CD14-positive monocyte (primary cell): ENCODE results near the gene SMIM28. TPM values are rescaled to one million over a fixed set of nuclear protein-coding genes. Genes with fewer than 3 reads are reported as not detected.

Experiments
- DNase-seq, 3 donors: peaks; one replicate each; pipeline ENCODE4 v3.0.0-alpha.2; 2011 to 2022
- H2AFZ ChIP-seq: 2 replicates; pipeline ENCODE4 v1.6.0; 2012; ENCODE audit warnings: mild to moderate bottlenecking, low read depth, low read length, inconsistent platforms; ENCODE audit not compliant: insufficient read depth, poor library complexity, severe bottlenecking
- H3K27ac ChIP-seq, 2 donors: 1 replicate in 1 of 2; 2 replicates in 1 of 2; pipeline ENCODE4 v1.5.1; 2012 to 2013; ENCODE audit warnings: low read length in 2 of 2, control low read depth in 1 of 2, inconsistent platforms in 1 of 2, low read depth in 1 of 2, mild to moderate bottlenecking in 1 of 2
- H3K27me3 ChIP-seq, 2 donors: one replicate each; pipeline versions ENCODE4 v1.6.0 to v1.6.1; 2011 to 2013; ENCODE audit warnings: low read length in 2 of 2; ENCODE audit not compliant: control insufficient read depth in 2 of 2, insufficient read depth in 2 of 2
- H3K36me3 ChIP-seq, 2 donors: replicated peaks in 1 of 2; 1 replicate in 1 of 2; 2 replicates in 1 of 2; pipeline versions ENCODE4 v1.5.1 to v1.6.1; 2012 to 2013; ENCODE audit warnings: low read length in 2 of 2, control low read depth in 1 of 2, inconsistent platforms in 1 of 2, mild to moderate bottlenecking in 1 of 2; ENCODE audit not compliant: insufficient read depth in 2 of 2, control insufficient read depth in 1 of 2
- H3K4me1 ChIP-seq, 2 donors: 1 replicate in 1 of 2; 2 replicates in 1 of 2; pipeline versions ENCODE4 v1.5.1 to v1.6.1; 2012 to 2013; ENCODE audit warnings: low read length in 2 of 2, control low read depth in 1 of 2, inconsistent platforms in 1 of 2, mild to moderate bottlenecking in 1 of 2, moderate library complexity in 1 of 2; ENCODE audit not compliant: insufficient read depth in 2 of 2, control insufficient read depth in 1 of 2
- H3K4me2 ChIP-seq: replicated peaks from 2 replicates; pipeline ENCODE3; 2012; ENCODE audit warnings: low read length, moderate library complexity, mild to moderate bottlenecking; ENCODE audit not compliant: poor library complexity, severe bottlenecking; ENCODE audit errors: extremely low read depth
- H3K4me3 ChIP-seq, 3 experiments: fragments of 200-600 bp in 1 of 3; sonication (generic) in 1 of 3; replicated peaks in 1 of 3; 1 replicate in 2 of 3; 2 replicates in 1 of 3; pipeline ENCODE4 v1.5.1; 2011 to 2013; ENCODE audit warnings: low read length in 3 of 3, mild to moderate bottlenecking in 3 of 3, control low read depth in 2 of 3, low read depth in 2 of 3, inconsistent platforms in 1 of 3, moderate library complexity in 1 of 3
- H3K79me2 ChIP-seq: 2 replicates; pipeline ENCODE4 v1.6.0; 2012; ENCODE audit warnings: mild to moderate bottlenecking, control low read depth, inconsistent platforms, low read length, moderate library complexity; ENCODE audit not compliant: insufficient read depth
- H3K9ac ChIP-seq: 2 replicates; pipeline ENCODE4 v1.6.0; 2017; ENCODE audit warnings: low read length, mild to moderate bottlenecking; ENCODE audit not compliant: insufficient read depth, poor library complexity, severe bottlenecking
- H3K9me3 ChIP-seq, 2 donors: replicated peaks in 1 of 2; 1 replicate in 1 of 2; 2 replicates in 1 of 2; pipeline versions ENCODE4 v1.5.1 to v1.6.1; 2012 to 2013; ENCODE audit warnings: low read length in 2 of 2, control low read depth in 1 of 2; ENCODE audit not compliant: control insufficient read depth in 1 of 2, insufficient read depth in 1 of 2
- H4K20me1 ChIP-seq: 2 replicates; pipeline ENCODE4 v1.6.0; 2012; ENCODE audit warnings: mild to moderate bottlenecking, low read length, control low read depth, moderate library complexity; ENCODE audit not compliant: insufficient read depth
- H3K27ac Mint-ChIP-seq, 7 donors: one replicate each; pipeline ENCODE4 v1.8.0; 2020; ENCODE audit warnings: mild to moderate bottlenecking in 7 of 7, mixed read lengths in 7 of 7, moderate library complexity in 6 of 7, inconsistent platforms in 2 of 7
- H3K27me3 Mint-ChIP-seq, 3 donors: one replicate each; pipeline ENCODE4 v1.8.0; 2021 to 2022; ENCODE audit warnings: low read depth in 3 of 3, mild to moderate bottlenecking in 3 of 3, mixed read lengths in 3 of 3, moderate library complexity in 3 of 3, inconsistent platforms in 1 of 3
- H3K36me3 Mint-ChIP-seq, 2 donors: one replicate each; pipeline ENCODE4 v1.8.0; 2020; ENCODE audit warnings: mixed read lengths in 2 of 2, inconsistent platforms in 1 of 2, mild to moderate bottlenecking in 1 of 2
- H3K4me1 Mint-ChIP-seq: one replicate; pipeline ENCODE4 v1.8.0; 2020; ENCODE audit warnings: mild to moderate bottlenecking, mixed read lengths
- H3K4me3 Mint-ChIP-seq, 2 donors: one replicate each; pipeline ENCODE4 v1.8.0; 2020; ENCODE audit warnings: mild to moderate bottlenecking in 2 of 2, mixed read lengths in 2 of 2, moderate library complexity in 1 of 2
- H3K9me3 Mint-ChIP-seq, 7 donors: one replicate each; pipeline ENCODE4 v1.8.0; 2020 to 2022; ENCODE audit warnings: mixed read lengths in 7 of 7, mild to moderate bottlenecking in 6 of 7, moderate library complexity in 6 of 7, inconsistent platforms in 2 of 7
- WGBS: methylation state at CpG from one replicate; pipeline ENCODE4 v1.1.5; 2013; ENCODE audit warnings: missing lambda C conversion rate; ENCODE audit not compliant: insufficient coverage; 5-methylcytosine and 5-hydroxymethylcytosine counted together
- intact Hi-C, 2 donors: fragments of 100-400 bp; cut with micrococcal nuclease; formaldehyde crosslinking; loops; one replicate each; pipeline versions ENCODE4 v1.15.0 to v1.15.1; 2023
- polyA plus RNA-seq, 3 donors: library from polyadenylated mRNA; depleted of rRNA in 1 of 3; unstranded in 2 of 3; stranded (reverse) in 1 of 3; fragments of 300-500 nt in 2 of 3; fragments of >200 nt in 1 of 3; fragmentation: Illumina TruSeq in 2 of 3; gene quantifications; 1 replicate in 2 of 3; 2 replicates in 1 of 3; pipeline ENCODE4 v1.2.3, GENCODE V29; 2012 to 2021
- TF ChIP-seq, protein P1 (sequence below): fragments of 200-600 bp; IDR thresholded peaks from one replicate; pipeline ENCODE4 v1.8.0; 2022; ENCODE audit warnings: antibody characterized with exemption, mild to moderate bottlenecking

SMIM28 gene
- polyA plus RNA-seq, 3 donors: not detected

DNA sequence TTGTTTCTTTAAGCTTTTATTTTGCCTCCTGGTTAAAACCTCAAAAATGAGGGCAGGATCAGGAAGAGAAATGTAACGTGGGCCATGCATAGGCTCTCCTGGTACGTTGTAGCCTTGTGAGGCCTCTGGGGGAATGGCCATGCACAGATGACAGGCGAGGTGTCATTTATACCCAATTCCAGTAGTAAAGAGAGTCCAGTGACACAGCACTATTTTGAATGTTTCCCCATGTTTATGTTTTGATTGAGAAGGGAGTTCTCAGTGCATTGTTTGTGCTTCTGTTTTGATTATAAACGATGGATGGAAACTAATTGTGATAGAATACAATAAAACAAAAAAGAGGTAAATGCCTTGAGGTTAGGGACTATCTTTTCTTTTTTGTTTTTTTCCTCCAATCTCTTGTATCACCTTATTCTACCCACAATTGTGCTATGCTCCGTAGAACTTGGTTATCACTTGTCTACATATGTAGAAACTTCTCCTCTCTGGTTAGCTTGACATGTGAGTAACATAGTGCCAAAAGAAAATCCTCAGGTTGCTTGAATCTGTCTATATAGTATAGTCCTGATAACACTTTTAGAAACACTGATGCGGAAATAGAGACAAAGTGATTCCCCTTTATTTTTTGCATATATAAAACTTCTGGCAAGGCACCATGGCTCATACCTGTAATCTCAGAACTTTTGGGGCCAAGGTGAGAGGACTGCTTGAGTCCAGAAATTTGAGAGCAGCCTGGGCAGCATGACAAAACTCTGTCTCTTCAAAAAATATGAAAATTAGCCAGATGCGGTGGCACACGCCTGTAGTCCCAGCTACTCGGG lies 6.9 kb upstream of the SMIM28 start:
- Mint-ChIP-seq H3K27me3 (peaks cover under 1 to 3% (median 3%) of the 10 kb centered on the region in 3 donors), H3K4me3 (no peak overlapping the region), H3K36me3 (no peaks in the 10 kb centered on the region), H3K4me1 (peaks cover 16% of the 10 kb centered on the region), H3K27ac (no peak overlapping the region), H3K9me3 (peaks cover 0 to 8% (median 6%) of the 10 kb centered on the region in 7 donors)
- WGBS: 90% methylated on average over 5 of the region's 9 CpGs
- Histone ChIP-seq H3K4me3 (no peak overlapping the region), H3K4me2 (no peak overlapping the region), H2AFZ (no peak overlapping the region), H3K27me3 (no peaks in the 10 kb centered on the region), H3K9me3 (no peaks in the 10 kb centered on the region), H3K27ac (no peak overlapping the region), H3K4me1 (peaks cover 3 to 15% of the 10 kb centered on the region in 2 donors), H3K79me2 (no peaks in the 10 kb centered on the region), H3K36me3 (no peaks in the 10 kb centered on the region), H4K20me1 (no peaks in the 10 kb centered on the region), H3K9ac (no peak overlapping the region)
- DNase-seq: no peak
- TF ChIP-seq, protein P1, sequence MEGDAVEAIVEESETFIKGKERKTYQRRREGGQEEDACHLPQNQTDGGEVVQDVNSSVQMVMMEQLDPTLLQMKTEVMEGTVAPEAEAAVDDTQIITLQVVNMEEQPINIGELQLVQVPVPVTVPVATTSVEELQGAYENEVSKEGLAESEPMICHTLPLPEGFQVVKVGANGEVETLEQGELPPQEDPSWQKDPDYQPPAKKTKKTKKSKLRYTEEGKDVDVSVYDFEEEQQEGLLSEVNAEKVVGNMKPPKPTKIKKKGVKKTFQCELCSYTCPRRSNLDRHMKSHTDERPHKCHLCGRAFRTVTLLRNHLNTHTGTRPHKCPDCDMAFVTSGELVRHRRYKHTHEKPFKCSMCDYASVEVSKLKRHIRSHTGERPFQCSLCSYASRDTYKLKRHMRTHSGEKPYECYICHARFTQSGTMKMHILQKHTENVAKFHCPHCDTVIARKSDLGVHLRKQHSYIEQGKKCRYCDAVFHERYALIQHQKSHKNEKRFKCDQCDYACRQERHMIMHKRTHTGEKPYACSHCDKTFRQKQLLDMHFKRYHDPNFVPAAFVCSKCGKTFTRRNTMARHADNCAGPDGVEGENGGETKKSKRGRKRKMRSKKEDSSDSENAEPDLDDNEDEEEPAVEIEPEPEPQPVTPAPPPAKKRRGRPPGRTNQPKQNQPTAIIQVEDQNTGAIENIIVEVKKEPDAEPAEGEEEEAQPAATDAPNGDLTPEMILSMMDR: no peak
- intact Hi-C loops: no loop called here

DNA sequence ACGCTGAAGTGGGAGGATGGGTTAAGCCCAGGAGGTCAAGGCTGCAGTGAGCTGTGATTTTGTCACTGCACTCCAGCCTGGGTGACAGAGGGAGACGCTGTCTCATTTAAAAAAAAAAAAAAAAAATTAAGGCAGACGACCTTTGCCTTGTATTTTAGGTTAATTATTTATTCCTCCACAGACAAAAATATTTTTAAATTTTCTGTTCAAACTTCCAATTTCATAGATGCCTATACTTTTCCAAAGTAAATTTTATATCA lies 6.3 kb upstream of the SMIM28 start:
- Mint-ChIP-seq H3K27ac (no peak overlapping the region), H3K27me3 (peaks cover 0 to 3% (median 3%) of the 10 kb centered on the region in 3 donors), H3K4me1 (peaks cover 16% of the 10 kb centered on the region), H3K36me3 (no peaks in the 10 kb centered on the region), H3K4me3 (no peak overlapping the region), H3K9me3 (peaks cover 0 to 7% (median 6%) of the 10 kb centered on the region in 7 donors)
- Histone ChIP-seq H3K4me2 (no peak overlapping the region), H3K9ac (no peak overlapping the region), H3K27me3 (no peaks in the 10 kb centered on the region), H3K9me3 (no peaks in the 10 kb centered on the region), H3K4me3 (no peak overlapping the region), H3K79me2 (no peaks in the 10 kb centered on the region), H2AFZ (no peak overlapping the region), H3K36me3 (no peaks in the 10 kb centered on the region), H3K27ac (no peak overlapping the region), H4K20me1 (no peaks in the 10 kb centered on the region), H3K4me1 (peaks cover 3 to 15% of the 10 kb centered on the region in 2 donors)
- intact Hi-C loops: no loop called here
- no peak for DNase-seq
- TF ChIP-seq, protein P1: no peak
- 100% methylated on average over 1 of the region's 3 CpGs for WGBS
